Activated CD4-positive, alpha-beta T cell treated with anti-CD3 and anti-CD28 coated beads for 36 hours (primary cell): ENCODE measurements around the gene SMAD6. TPM values are rescaled to one million over a fixed set of nuclear protein-coding genes. Genes with fewer than 3 reads are reported as not detected.
"Not testable (repeated sequence)": the region's sequence is repeated elsewhere in the genome, so short reads cannot be mapped to it uniquely, and the experiment has no call there.

Source experiments
- ATAC-seq: fragments of 200-7000 bp; cut with Tn5 transposase; one replicate; pipeline ENCODE4 v1.10.0; 2021; ENCODE audit warnings: mild to moderate bottlenecking, moderate library complexity
- CTCF ChIA-PET: fragments of 350-600 bp; sonication (Branson Sonifier 250); formaldehyde crosslinking; loops from one replicate; lab custom pipeline; 2021; ENCODE audit warnings: antibody characterized with exemption; lab: Charles Lee
- POLR2A ChIA-PET: fragments of 350-600 bp; sonication (Branson Sonifier 250); formaldehyde crosslinking; loops from one replicate; lab custom pipeline; 2021; ENCODE audit warnings: antibody characterized with exemption, inconsistent platforms; lab: Charles Lee
- DNase-seq: peaks from one replicate; pipeline ENCODE4 v3.0.0-alpha.2; 2020
- H3K27ac Mint-ChIP-seq: one replicate; pipeline ENCODE4 v1.8.0; 2021; ENCODE audit warnings: mixed read lengths
- H3K27me3 Mint-ChIP-seq: one replicate; pipeline ENCODE4 v1.8.0; 2021; ENCODE audit warnings: mixed read lengths
- H3K36me3 Mint-ChIP-seq: one replicate; pipeline ENCODE4 v1.8.0; 2021; ENCODE audit warnings: low read depth, mixed read lengths
- H3K4me1 Mint-ChIP-seq: one replicate; pipeline ENCODE4 v1.8.0; 2021; ENCODE audit warnings: mixed read lengths
- H3K4me3 Mint-ChIP-seq: one replicate; pipeline ENCODE4 v1.8.0; 2021; ENCODE audit warnings: mild to moderate bottlenecking, moderate library complexity, mixed read lengths
- H3K9me3 Mint-ChIP-seq: one replicate; pipeline ENCODE4 v1.8.0; 2021; ENCODE audit warnings: low read depth, mixed read lengths
- intact Hi-C, 2 experiments: fragments of 100-400 bp; cut with DNase I in 1 of 2; cut with micrococcal nuclease in 1 of 2; formaldehyde crosslinking; loops; one replicate each; pipeline versions ENCODE4 v1.14.2 to v1.15.1; 2022 to 2024; cut with DNase I, micrococcal nuclease
- total RNA-seq, 2 experiments: library from RNA; stranded (reverse); gene quantifications; one replicate each; pipeline ENCODE4 v1.2.3, GENCODE V29; 2021

SMAD6 gene
- total RNA-seq, 2 experiments from 2014 or later, result 0.19 to 0.23 TPM

DNA sequence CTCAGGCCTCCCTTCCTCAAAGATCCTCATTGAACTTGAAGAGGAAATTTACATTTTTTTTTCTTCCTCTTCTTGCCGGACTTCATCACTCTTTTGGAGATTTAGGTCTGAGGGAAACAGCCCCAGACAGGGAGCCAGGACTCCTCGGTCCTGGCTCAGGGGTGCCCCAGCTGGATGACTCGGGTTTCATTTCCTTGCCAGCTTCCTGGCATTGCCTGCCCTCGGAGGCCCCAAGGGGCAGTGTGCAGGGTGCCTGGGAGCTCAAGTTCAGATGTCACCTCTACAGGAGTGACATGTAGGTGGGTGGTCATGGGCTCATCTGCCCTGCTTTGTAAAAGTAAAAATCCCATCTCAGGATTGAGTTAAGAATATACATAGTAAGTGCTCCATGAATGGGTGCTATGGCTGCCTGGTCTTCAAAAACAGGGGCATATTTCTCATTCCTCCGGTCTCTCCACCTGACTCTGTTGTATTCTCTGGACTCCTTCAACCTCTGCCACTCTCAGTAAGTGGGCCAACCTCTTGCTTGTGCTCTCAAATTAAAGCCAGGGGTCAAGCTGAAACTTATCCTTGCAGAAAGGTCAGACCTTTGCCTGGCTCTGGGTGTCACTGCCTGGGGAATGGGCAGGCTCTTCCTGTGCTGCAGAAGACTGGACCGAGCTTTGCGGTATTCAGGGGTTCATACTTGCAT is 51.8 kb downstream of the SMAD6 start:
- peaks cover 4% of the 10 kb centered on the region for H3K36me3 Mint-ChIP-seq
- no peak overlapping the region for H3K4me3 Mint-ChIP-seq
- ATAC-seq (no peak), DNase-seq (no peak)
- no peaks in the 10 kb centered on the region for H3K27me3 Mint-ChIP-seq
- ChIA-PET POLR2A (no interaction called here), CTCF (interaction anchor here (0.6 kb wide), 1 partner anchor 703 kb away, joined by 3 read pairs; no protein-coding TSS in a partner anchor)
- H3K9me3 Mint-ChIP-seq, result peaks cover 4% of the 10 kb centered on the region
- no peak overlapping the region for H3K27ac Mint-ChIP-seq
- intact Hi-C loops, result no loop called here
- H3K4me1 Mint-ChIP-seq, result peaks cover 9% of the 10 kb centered on the region

DNA sequence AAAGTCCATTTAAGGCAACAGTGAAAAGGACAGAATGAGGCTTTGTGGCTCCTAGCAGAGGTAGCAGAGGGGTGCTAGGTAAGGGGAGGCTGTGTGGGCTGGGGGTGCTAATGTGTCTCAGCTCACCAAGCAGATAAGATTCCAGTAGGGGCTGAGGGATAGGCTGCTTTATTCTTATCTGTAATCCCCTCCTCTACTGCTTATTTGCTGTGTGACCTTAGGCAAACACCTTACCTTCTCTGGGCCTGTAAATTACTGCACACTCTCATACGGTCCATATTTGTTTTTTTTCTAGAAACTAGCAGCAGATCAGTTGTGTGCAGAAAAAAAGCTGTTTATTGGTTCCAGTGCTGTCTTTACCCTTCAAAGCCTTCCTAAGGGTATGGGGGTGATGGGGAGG is 52.8 kb downstream of the SMAD6 start:
- Mint-ChIP-seq H3K9me3 (peaks cover 4% of the 10 kb centered on the region), H3K4me3 (no peak overlapping the region), H3K27me3 (no peaks in the 10 kb centered on the region), H3K36me3 (peaks cover 4% of the 10 kb centered on the region), H3K27ac (no peak overlapping the region), H3K4me1 (peaks cover 9% of the 10 kb centered on the region)
- ATAC-seq (no peak), DNase-seq (no peak)
- ChIA-PET POLR2A (no interaction called here), CTCF (no interaction called here)
- intact Hi-C loops, result no loop called here

GRCh38 chr15:66755298-66756068 is 53.4 kb downstream of the SMAD6 start:
- H3K27me3 Mint-ChIP-seq, result no peaks in the 10 kb centered on the region
- CTCF ChIA-PET, result no interaction called here
- intact Hi-C loops, result no loop called here
- ATAC-seq (no peak), DNase-seq (no peak)
- no peak overlapping the region for H3K4me3 Mint-ChIP-seq
- peaks cover 4% of the 10 kb centered on the region for H3K9me3 Mint-ChIP-seq
- H3K27ac Mint-ChIP-seq, result no peak overlapping the region
- H3K4me1 Mint-ChIP-seq, result peaks cover 9% of the 10 kb centered on the region
- POLR2A ChIA-PET, result no interaction called here
- H3K36me3 Mint-ChIP-seq, result peaks cover 4% of the 10 kb centered on the region

DNA sequence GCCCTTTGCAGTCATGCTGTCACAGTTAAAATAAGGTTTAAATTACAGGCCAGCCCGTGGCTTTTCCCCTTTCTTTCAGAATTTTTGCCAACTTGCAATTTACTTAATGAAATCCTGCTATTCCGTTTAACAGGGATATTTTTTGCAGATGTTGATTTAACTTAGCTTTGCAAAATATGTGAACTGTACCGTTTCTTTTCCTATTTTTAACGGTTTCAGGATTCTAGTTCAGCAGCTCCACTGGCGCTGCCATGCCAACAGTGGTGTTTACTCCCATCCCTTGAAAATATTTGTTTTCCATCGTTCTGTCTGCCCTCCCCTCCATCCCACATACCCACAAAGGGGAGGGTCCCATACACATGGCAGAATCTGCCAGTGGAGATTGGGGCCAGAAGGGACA is 54.3 kb downstream of the SMAD6 start:
- Mint-ChIP-seq H3K4me3 (no peak overlapping the region), H3K27ac (no peak overlapping the region), H3K4me1 (peaks cover 8% of the 10 kb centered on the region), H3K9me3 (peaks cover 4% of the 10 kb centered on the region), H3K36me3 (peaks cover 4% of the 10 kb centered on the region), H3K27me3 (no peaks in the 10 kb centered on the region)
- ChIA-PET CTCF (no interaction called here), POLR2A (no interaction called here)
- ATAC-seq, result no peak
- intact Hi-C loops, result no loop called here
- no peak for DNase-seq

DNA sequence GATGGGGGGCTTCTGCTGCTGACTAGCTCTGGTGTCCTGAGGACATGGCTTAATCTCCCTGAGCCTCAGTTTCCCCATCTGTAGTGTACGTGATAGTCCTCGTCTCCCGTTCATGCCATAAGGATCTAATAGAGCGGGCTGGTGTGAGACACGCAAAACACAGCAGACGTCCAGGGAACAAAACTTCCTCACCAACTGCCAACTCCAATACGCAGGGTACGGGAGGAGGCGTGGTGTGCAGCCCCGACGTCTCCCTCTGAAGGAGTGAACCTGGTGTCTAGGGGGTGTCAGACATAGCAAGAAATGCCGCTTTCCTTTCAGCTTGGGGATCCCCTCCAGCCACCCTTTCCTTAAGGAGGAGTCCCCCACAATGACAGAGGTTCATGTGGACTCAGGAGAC is 55.0 kb downstream of the SMAD6 start:
- ChIA-PET CTCF (no interaction called here), POLR2A (no interaction called here)

GRCh38 chr15:66757521-66757920 is 55.5 kb downstream of the SMAD6 start:
- Mint-ChIP-seq H3K27ac (no peak overlapping the region), H3K27me3 (peaks cover 8% of the 10 kb centered on the region), H3K9me3 (peaks cover 4% of the 10 kb centered on the region), H3K4me1 (no peaks in the 10 kb centered on the region), H3K4me3 (no peak overlapping the region), H3K36me3 (peaks cover 4% of the 10 kb centered on the region)
- CTCF ChIA-PET, result no interaction called here
- intact Hi-C loops, result no loop called here
- ATAC-seq (no peak), DNase-seq (no peak)
- POLR2A ChIA-PET, result no interaction called here

More for the DNA sequence above, 55.0 kb downstream of the SMAD6 start:
- Mint-ChIP-seq H3K36me3 (peaks cover 4% of the 10 kb centered on the region), H3K27me3 (peaks cover 6% of the 10 kb centered on the region), H3K27ac (no peak overlapping the region), H3K4me1 (peaks cover 3% of the 10 kb centered on the region), H3K9me3 (peaks cover 4% of the 10 kb centered on the region), H3K4me3 (no peak overlapping the region)
- intact Hi-C loops, result no loop called here
- no peak for DNase-seq
- no peak for ATAC-seq

- H3K9me3 Mint-ChIP-seq, POLR2A ChIA-PET, DNase-seq, CTCF ChIA-PET, H3K36me3 Mint-ChIP-seq, H3K27ac Mint-ChIP-seq, H3K4me3 Mint-ChIP-seq, H3K4me1 Mint-ChIP-seq, intact Hi-C loops, ATAC-seq: not testable (repeated sequence)
- peaks cover 12% of the 10 kb centered on the region for H3K27me3 Mint-ChIP-seq
Observed at GRCh38 chr15:66758217-66758616, 56.2 kb downstream of the SMAD6 start.

GRCh38 chr15:66758844-66759243 is 56.8 kb downstream of the SMAD6 start:
- POLR2A ChIA-PET, result no interaction called here
- no peak for DNase-seq
- Mint-ChIP-seq H3K36me3 (peaks cover 4% of the 10 kb centered on the region), H3K27ac (no peak overlapping the region), H3K27me3 (peaks cover 12% of the 10 kb centered on the region), H3K4me3 (no peak overlapping the region), H3K4me1 (no peaks in the 10 kb centered on the region), H3K9me3 (peaks cover 4% of the 10 kb centered on the region)
- intact Hi-C loops, result no loop called here
- ATAC-seq, result no peak
- CTCF ChIA-PET, result interaction anchor here (0.9 kb wide), 1 partner anchor 140 kb away, joined by 4 read pairs; no protein-coding TSS in a partner anchor

DNA sequence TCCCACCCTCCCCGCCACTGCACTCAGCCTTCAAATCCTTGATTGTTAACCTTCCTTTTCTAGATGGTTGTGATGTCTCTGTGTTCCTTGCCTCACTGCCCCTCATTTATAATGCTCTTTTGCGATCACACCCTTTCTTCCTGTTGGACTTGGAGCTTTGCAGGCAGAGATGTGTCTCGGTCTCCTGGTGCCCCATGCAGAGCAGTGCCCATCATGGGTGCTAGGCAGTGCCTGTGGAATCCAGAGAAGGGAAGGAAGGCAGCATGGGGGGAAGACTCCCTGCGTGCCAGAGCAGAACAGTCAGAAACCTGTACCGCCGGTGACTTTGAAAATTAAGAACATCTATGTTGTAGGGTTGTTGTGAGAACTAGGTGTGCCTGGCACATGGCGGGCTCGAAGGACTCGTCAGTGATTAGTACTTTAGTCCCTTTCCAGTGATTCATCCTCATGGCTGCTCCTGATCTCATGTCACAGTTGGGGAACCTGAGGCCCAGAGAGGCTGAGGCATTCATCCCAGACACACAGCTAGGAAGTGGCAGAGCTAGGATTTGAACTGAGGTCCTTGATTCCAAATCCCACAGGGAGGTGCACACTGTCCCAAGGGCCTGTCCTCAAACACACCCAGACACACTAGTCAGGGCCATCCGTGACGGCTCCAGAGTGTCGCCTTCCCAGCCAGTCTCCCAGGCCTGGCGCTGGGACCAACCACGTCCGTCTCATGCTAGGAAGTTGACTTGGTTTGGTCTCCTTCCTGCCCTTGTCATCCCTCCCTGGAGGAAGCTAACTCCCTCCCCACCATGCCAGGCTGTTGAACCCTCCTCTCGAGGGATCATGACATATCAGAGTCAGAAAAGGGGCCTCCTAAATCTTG is 58.3 kb downstream of the SMAD6 start:
- ChIA-PET CTCF (interaction anchor here (0.6 to 1.0 kb wide), 4 partner anchors 14 to 142 kb away, joined by 3 read pairs; no protein-coding TSS in a partner anchor), POLR2A (no interaction called here)
- DNase-seq (no peak), ATAC-seq (no peak)
- Mint-ChIP-seq H3K9me3 (peaks cover under 1% of the 10 kb centered on the region), H3K27me3 (peaks cover 21% of the 10 kb centered on the region), H3K27ac (no peak overlapping the region), H3K4me3 (no peak overlapping the region), H3K36me3 (no peaks in the 10 kb centered on the region), H3K4me1 (no peaks in the 10 kb centered on the region)
- intact Hi-C loops, result no loop called here

DNA sequence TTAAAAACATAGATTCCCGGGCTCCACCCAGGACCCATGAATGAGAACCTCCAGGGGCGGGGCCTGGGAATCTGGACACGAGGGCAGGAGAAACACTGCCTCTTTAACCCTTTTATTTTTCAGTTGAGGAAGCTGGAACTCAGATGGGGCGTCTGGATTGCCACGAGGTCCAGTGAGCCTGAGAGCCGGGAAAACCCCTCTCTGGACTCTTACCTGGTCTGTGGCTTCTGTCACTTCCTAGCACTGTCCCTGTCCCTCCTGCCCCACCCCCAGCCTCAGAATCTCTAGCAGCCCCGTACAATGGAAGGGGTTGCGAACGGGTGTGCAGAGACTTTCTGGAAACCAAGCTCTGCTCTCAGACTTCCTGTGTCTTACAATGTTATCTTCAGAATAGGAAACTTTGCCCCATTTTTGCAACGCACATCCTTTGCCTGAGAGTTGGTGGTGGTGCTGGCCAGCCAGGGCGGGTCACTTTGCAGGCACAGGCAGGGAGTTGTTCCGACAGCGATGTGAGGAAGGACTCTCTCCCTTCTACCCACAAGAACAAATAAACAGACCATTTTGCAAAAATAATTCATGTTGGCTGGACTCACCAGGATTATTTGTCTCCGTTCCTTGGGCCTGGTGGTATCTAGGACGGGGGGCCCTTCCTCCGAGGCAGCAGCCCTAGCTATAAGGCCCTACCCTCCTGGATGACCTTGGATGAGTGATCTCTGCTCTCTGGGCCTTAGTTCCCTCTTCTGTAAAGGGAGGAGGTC is 59.1 kb downstream of the SMAD6 start:
- Mint-ChIP-seq H3K27ac (no peak overlapping the region), H3K9me3 (no peaks in the 10 kb centered on the region), H3K36me3 (no peaks in the 10 kb centered on the region), H3K4me1 (no peaks in the 10 kb centered on the region), H3K27me3 (peaks cover 29% of the 10 kb centered on the region), H3K4me3 (no peak overlapping the region)
- intact Hi-C loops, result no loop called here
- CTCF ChIA-PET, result interaction anchor here (0.6 to 1.0 kb wide), 3 partner anchors 13 to 142 kb away, joined by 3 read pairs; no protein-coding TSS in a partner anchor
- DNase-seq, result no peak
- ATAC-seq, result no peak
- POLR2A ChIA-PET, result no interaction called here
